ENCODE measurements around the gene DTX1.
A peak's percentile ranks its signal among the peaks of the same experiment; 100 is the strongest.

The DTX1 gene

GRCh38 chr12:113055594-113056380, 743 bp upstream of the DTX1 start:
- no peak for DNase-seq (ENCODE audit: low read depth)

- DNase-seq (ENCODE audit: low read depth) = no peak
These were observed 224 bp upstream of the DTX1 start for GRCh38 chr12:113056381-113056630.

- DNase-seq (ENCODE audit: low read depth) = no peak
These were observed 1.3 kb downstream of the DTX1 start for GRCh38 chr12:113057565-113058485.

- no peak for DNase-seq (ENCODE audit: low read depth)
These were observed 2.0 kb downstream of the DTX1 start for GRCh38 chr12:113058553-113058952.

GRCh38 chr12:113059071-113059595, 2.6 kb downstream of the DTX1 start:
- DNase-seq (ENCODE audit: low read depth) = no peak

GRCh38 chr12:113060336-113060960, 3.9 kb downstream of the DTX1 start:
- DNase-seq (ENCODE audit: low read depth) = no peak

- DNase-seq (ENCODE audit: low read depth) = no peak
These were observed 4.6 kb downstream of the DTX1 start for GRCh38 chr12:113061061-113061694.

- DNase-seq (ENCODE audit: low read depth) = no peak
These were observed 6.2 kb downstream of the DTX1 start for GRCh38 chr12:113062502-113063395.

- no peak for DNase-seq (ENCODE audit: low read depth)
These were observed 7.1 kb downstream of the DTX1 start for GRCh38 chr12:113063396-113064350.

- DNase-seq (ENCODE audit: low read depth) = no peak
These were observed 8.0 kb downstream of the DTX1 start for GRCh38 chr12:113064395-113065125.

GRCh38 chr12:113065126-113066007, 8.8 kb downstream of the DTX1 start:
- DNase-seq (ENCODE audit: low read depth) = no peak

- no peak for DNase-seq (ENCODE audit: low read depth)
These were observed 10.4 kb downstream of the DTX1 start for GRCh38 chr12:113066813-113067400.

GRCh38 chr12:113067987-113068935, 11.7 kb downstream of the DTX1 start:
- DNase-seq (ENCODE audit: low read depth) = no peak

- no peak for DNase-seq (ENCODE audit: low read depth)
These were observed 12.6 kb downstream of the DTX1 start for GRCh38 chr12:113069149-113069548.

GRCh38 chr12:113069751-113070116, 13.2 kb downstream of the DTX1 start:
- no peak for DNase-seq (ENCODE audit: low read depth)

- DNase-seq (ENCODE audit: low read depth) = peak; percentile 76
These were observed 13.8 kb downstream of the DTX1 start for GRCh38 chr12:113070117-113070906.
